ENCODE data around the gene TLK2. TPM values are rescaled to one million over a fixed set of nuclear protein-coding genes. Genes with fewer than 3 reads are reported as not detected.

TLK2 gene
- 27.9 to 40.4 TPM (median 33.7 TPM) in 5 replicates for total RNA-seq (2022; extraction: Qiagen RNA extraction)

DNA sequence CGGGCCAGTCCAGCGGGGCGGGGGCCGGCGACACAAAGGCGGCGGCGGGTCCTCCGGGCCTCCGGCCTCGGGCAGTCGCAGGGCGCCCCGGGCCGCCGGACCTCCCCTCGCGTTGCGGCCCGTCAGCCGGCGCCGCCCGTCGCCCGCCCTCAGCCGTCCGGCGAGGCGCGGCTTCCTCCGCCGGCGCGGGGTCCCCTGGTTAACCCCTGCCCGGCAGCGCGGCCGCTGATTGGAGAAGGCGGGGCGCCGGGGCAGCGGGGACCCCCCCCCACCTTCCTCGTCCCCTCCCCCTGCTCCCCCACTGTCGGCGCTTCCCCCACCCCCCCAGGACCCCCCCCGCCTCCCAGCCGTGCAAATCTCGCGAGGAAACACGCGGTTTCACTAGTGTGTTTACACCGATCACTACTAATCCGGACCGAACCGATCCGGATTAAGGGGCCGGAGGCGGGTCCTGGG is at the start of gene TLK2:
TSS of gene TLK2 (plus strand) at position 402 of the 456 bp plus-strand sequence. CDS start 2,301 bp downstream, outside the sequence.

DNA sequence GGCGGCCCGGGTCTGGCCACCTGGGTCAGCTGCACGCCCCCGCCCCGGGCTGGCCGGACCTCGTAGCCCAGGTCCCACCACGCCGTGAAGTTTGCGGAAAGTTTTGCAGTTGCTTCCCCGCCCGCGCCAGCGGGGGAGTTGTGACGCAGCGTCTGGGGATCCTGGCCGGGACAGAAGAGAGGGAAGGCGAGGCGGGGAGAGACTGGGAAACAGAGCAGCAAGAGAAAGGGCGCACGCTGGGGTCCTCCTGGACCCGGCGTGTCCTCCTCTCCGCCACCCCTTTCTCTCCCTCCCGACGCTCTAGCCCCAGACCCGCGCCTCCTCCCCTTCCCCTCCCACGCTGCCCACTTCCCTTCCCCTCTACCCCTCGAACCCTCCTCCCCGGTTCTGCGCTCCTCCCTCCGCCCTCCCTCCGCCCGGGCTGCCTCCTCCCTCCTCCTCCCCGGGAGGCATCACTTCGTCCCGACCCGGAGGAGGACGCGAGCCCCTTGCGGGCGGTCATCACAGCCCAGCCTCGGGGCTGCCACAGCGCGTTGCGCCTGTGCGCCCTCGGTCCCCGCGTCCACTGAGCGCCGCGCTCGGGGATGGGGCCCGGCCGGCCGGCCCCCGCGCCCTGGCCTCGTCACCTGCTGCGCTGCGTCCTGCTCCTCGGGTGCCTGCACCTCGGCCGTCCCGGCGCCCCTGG is 148.7 kb downstream of the TLK2 start, which contains the start of gene MRC2:
TSS of gene MRC2 (plus strand) at position 452 of the 685 bp plus-strand sequence. CDS start at position 585, 133 bp downstream.

Other genes with a start within 250 kb of the TLK2 start
- not detected in 5 replicates for gene EFCAB3, start 98.3 kb upstream of the TLK2 start, total RNA-seq (2022; extraction: Qiagen RNA extraction)
- gene METTL2A, start 54.9 kb upstream of the TLK2 start, total RNA-seq (2022; extraction: Qiagen RNA extraction): 28.2 to 30.2 TPM (median 30.0 TPM) in 5 replicates
- gene MRC2, start 148.8 kb downstream of the TLK2 start, total RNA-seq (2022; extraction: Qiagen RNA extraction): 36.8 to 65.7 TPM (median 56.0 TPM) in 5 replicates